Measurements from ENCODE around the gene PTPMT1.
"Not testable (repeated sequence)": the region's sequence is repeated elsewhere in the genome, so short reads cannot be mapped to it uniquely, and the experiment has no call there.

The PTPMT1 gene

GRCh38 chr11:47552566-47553405, 12.6 kb upstream of the PTPMT1 start, which contains the start of gene CELF1:
Gene CELF1, minus strand, starts transcription at chr11:47553132. Its CDS starts 53,609 bp downstream, at chr11:47499523.
- TF ChIP-seq ZFX (IDR thresholded peaks at IDR 0.05; ENCODE audit: borderline replicate concordance), result no peak
- TF ChIP-seq CTCF (IDR thresholded peaks at IDR 0.05), result peak; percentile 98
- H3K27ac ChIP-seq, result peak within 1 kb of the TSS; percentile 81

GRCh38 chr11:47553406-47553743, 12.0 kb upstream of the PTPMT1 start:
- TF ChIP-seq ZFX (IDR thresholded peaks at IDR 0.05; ENCODE audit: borderline replicate concordance) (no peak), CTCF (IDR thresholded peaks at IDR 0.05) (peak; percentile 82)
- peak overlapping the region; percentile 81 for H3K27ac ChIP-seq

DNA sequence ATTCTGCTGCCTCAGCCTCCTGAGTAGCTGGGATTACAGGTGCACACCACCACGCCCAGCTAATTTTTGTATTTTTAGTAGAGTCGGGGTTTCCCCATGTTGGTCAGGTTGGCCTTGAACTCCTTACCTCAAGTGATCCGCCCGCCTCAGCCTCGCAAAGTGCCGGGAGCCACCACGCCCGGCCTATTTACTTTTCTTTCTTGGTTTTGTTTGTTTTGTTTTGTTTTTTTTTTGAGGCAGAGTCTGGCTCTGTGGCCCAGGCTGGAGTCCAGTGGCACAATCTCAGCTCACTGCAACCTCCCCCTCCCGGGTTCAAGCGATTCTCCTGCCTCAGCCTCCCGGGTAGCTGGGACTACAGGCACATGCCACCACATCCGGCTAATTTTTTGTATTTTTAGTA, 8.4 kb upstream of the PTPMT1 start:
- H3K27ac ChIP-seq, result not testable (repeated sequence)

- no peak for TF ChIP-seq ZFX (IDR thresholded peaks at IDR 0.05; ENCODE audit: borderline replicate concordance)
- no peak overlapping the region for H3K27ac ChIP-seq
These were observed 6.7 kb upstream of the PTPMT1 start for GRCh38 chr11:47558695-47559094.

- TF ChIP-seq CTCF (IDR thresholded peaks at IDR 0.05) (no peak), ZFX (IDR thresholded peaks at IDR 0.05; ENCODE audit: borderline replicate concordance) (no peak)
These were observed 5.0 kb upstream of the PTPMT1 start for GRCh38 chr11:47560426-47560825.

GRCh38 chr11:47562393-47562792, 3.0 kb upstream of the PTPMT1 start:
- not testable (repeated sequence) for H3K27ac ChIP-seq

More at GRCh38 chr11:47560426-47560825, 5.0 kb upstream of the PTPMT1 start:
- no peak overlapping the region for H3K27ac ChIP-seq

GRCh38 chr11:47564366-47564765, 1.0 kb upstream of the PTPMT1 start:
- H3K27ac ChIP-seq, result peak overlapping the region; percentile 84

GRCh38 chr11:47564933-47565339, 463 bp upstream of the PTPMT1 start:
- TF ChIP-seq ZFX (IDR thresholded peaks at IDR 0.05; ENCODE audit: borderline replicate concordance) (no peak), CTCF (IDR thresholded peaks at IDR 0.05) (no peak)
- peak overlapping the region; percentile 84 for H3K27ac ChIP-seq

DNA sequence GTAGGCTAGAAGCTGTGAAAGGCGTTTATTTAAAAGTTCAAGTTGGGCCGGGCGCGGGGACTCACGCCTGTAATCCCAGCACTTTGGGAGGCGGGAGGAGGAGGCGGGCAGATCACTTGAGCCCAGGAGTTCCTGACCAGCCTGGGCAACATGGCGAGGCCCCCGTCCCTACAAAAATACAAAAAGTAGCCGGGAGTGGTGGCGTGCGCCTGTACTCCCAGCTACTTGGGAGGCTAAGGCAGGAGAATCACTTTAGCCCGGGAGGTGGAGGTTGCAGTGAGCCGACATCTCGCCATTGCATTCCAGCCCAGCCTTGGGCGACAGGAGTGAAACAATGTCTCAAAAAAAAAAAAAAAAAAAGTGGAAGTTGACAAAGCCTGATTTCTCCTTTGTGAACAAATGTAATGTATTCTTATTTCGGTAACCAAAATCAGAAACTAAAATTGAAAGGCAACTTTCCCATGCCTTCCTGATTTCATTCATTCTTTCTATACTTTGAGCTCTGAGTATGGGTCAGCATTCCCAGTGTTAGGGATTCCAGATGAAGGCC, 825 bp downstream of the PTPMT1 start:
- peak overlapping the region; percentile 84 for H3K27ac ChIP-seq
- TF ChIP-seq CTCF (IDR thresholded peaks at IDR 0.05) (no peak), ZFX (IDR thresholded peaks at IDR 0.05; ENCODE audit: borderline replicate concordance) (no peak)

Data from 22Rv1 (cell line).